ENCODE measurements around the gene ITGB2. TPM values are rescaled to one million over a fixed set of nuclear protein-coding genes. Genes with fewer than 3 reads are reported as not detected.

ITGB2 gene
- total and polyA plus RNA-seq, 2 donors from 2014 or later = 9.5 to 111 TPM

- Histone ChIP-seq H3K36me3 (ENCODE audit: control insufficient read depth in 2 of 3, insufficient read depth in 3 of 3, low read length in 3 of 3) (peaks cover 0 to 8% (median 0%) of the 10 kb centered on the region in 3 donors), H3K9ac (ENCODE audit: low read length in 3 of 3) (no peak overlapping the region), H3K4me3 (ENCODE audit: low read length in 3 of 3) (no peak overlapping the region), H3K9me3 (ENCODE audit: control insufficient read depth in 2 of 3, insufficient read depth in 1 of 3, low read length in 3 of 3) (no peaks in the 10 kb centered on the region), H3K27me3 (ENCODE audit: control insufficient read depth, insufficient read depth, low read length) (no peaks in the 10 kb centered on the region), H3K27ac (ENCODE audit: low read depth in 2 of 2, low read length in 2 of 2) (peak overlapping the region in 1 of 2 donors; percentile 44), H3K4me1 (ENCODE audit: control insufficient read depth in 2 of 3, insufficient read depth in 2 of 3, low read depth in 1 of 3, low read length in 3 of 3) (peaks cover 0 to 24% (median 3%) of the 10 kb centered on the region in 3 donors)
- FAIRE-seq (no peak), DNase-seq (peak in 1 of 5 donors; percentile 72)
- no peak for TF ChIP-seq CTCF (IDR thresholded peaks at IDR 0.05; ENCODE audit: borderline replicate concordance, extremely low read depth, insufficient read depth)
- intact Hi-C loops (cut with DNase I) = no loop called here
Measured at GRCh38 chr21:44960141-44961092, 39.7 kb upstream of the ITGB2 start.

- Histone ChIP-seq H3K4me3 (ENCODE audit: low read length in 3 of 3) (no peak overlapping the region), H3K9me3 (ENCODE audit: control insufficient read depth in 2 of 3, insufficient read depth in 1 of 3, low read length in 3 of 3) (no peaks in the 10 kb centered on the region), H3K36me3 (ENCODE audit: control insufficient read depth in 2 of 3, insufficient read depth in 3 of 3, low read length in 3 of 3) (peaks cover 0 to 8% (median 0%) of the 10 kb centered on the region in 3 donors), H3K4me1 (ENCODE audit: control insufficient read depth in 2 of 3, insufficient read depth in 2 of 3, low read depth in 1 of 3, low read length in 3 of 3) (peaks cover 0 to 24% (median 3%) of the 10 kb centered on the region in 3 donors), H3K27ac (ENCODE audit: low read depth in 2 of 2, low read length in 2 of 2) (peak overlapping the region in 1 of 2 donors; percentile 44), H3K9ac (ENCODE audit: low read length in 3 of 3) (peak overlapping the region in 1 of 3 donors; percentile 36), H3K27me3 (ENCODE audit: control insufficient read depth, insufficient read depth, low read length) (no peaks in the 10 kb centered on the region)
- intact Hi-C loops (cut with DNase I) = no loop called here
- no peak for TF ChIP-seq CTCF (IDR thresholded peaks at IDR 0.05; ENCODE audit: borderline replicate concordance, extremely low read depth, insufficient read depth)
- no peak for FAIRE-seq
- peak in 1 of 5 donors; percentile 75 for DNase-seq
Measured at GRCh38 chr21:44959376-44960091, 38.8 kb upstream of the ITGB2 start.

GRCh38 chr21:44958471-44959191, 37.9 kb upstream of the ITGB2 start:
- FAIRE-seq = peak; percentile 37
- intact Hi-C loops (cut with DNase I) = no loop called here
- no peak overlapping the region for H3K4me3 ChIP-seq (ENCODE audit: low read length in 3 of 3)

More at GRCh38 chr21:44958471-44959191, 37.9 kb upstream of the ITGB2 start:
- no peaks in the 10 kb centered on the region for H3K27me3 ChIP-seq (ENCODE audit: control insufficient read depth, insufficient read depth, low read length)
- peak in 4 of 5 donors; percentile 70 to 96 (median 82) for DNase-seq
- peaks cover 0 to 8% (median 0%) of the 10 kb centered on the region in 3 donors for H3K36me3 ChIP-seq (ENCODE audit: control insufficient read depth in 2 of 3, insufficient read depth in 3 of 3, low read length in 3 of 3)
- peaks cover 0 to 24% (median 3%) of the 10 kb centered on the region in 3 donors for H3K4me1 ChIP-seq (ENCODE audit: control insufficient read depth in 2 of 3, insufficient read depth in 2 of 3, low read depth in 1 of 3, low read length in 3 of 3)
- H3K27ac ChIP-seq (ENCODE audit: low read depth in 2 of 2, low read length in 2 of 2) = no peak overlapping the region
- H3K9ac ChIP-seq (ENCODE audit: low read length in 3 of 3) = peak overlapping the region in 1 of 3 donors; percentile 36
- H3K9me3 ChIP-seq (ENCODE audit: control insufficient read depth in 2 of 3, insufficient read depth in 1 of 3, low read length in 3 of 3) = no peaks in the 10 kb centered on the region
- TF ChIP-seq CTCF (IDR thresholded peaks at IDR 0.05; ENCODE audit: borderline replicate concordance, extremely low read depth, insufficient read depth) = no peak

Data from kidney (tissue), 14 donors.